ENCODE measurements around the gene IL11RA.
A peak's percentile ranks its signal among the peaks of the same experiment; 100 is the strongest.

The IL11RA gene

DNA sequence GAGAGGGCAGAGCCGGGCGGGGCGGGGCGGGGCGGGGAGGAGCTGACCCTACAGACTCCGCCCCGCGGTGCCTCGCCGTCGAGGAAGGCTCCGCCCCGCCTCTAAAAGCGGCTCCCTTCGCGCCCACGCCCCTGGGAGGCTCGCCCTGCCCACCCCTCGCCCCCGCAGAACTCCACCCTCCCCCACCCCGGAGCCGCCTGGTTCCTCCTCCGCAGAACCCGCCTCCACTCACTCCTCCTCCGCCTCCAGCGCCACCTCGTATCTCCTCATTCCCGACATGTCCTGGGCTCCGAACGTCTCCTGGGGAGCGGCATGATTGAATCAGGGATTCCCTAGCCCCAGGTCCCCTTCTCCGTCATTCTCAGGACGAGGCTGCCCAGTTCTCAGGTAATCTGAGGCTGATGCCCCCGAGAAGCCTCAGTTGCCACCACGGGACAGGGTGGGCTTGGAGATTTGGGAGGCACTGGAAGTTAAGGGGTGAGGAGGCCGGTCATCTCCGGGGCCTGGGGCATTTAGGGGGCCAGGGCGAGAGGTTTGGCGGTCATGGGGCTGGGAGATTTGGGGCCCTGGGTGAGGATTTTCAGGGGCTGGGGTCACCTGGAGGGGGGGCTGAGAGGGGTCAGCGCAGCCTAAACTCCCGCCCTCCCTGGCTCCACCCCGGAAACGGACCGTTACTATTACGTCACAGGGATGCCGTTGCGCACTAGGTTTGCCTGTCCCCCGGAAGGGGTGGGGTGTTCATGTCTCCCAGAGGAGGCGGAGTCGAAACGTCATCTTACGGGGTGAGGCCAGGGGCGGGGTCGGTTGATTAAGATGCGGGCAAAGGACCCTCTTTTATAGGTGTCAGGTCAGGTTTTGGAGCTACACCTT is 13.6 kb downstream of the IL11RA start:
- DNase-seq (ENCODE audit: extremely low spot score): peak; percentile 94
- TF ChIP-seq, protein P1, sequence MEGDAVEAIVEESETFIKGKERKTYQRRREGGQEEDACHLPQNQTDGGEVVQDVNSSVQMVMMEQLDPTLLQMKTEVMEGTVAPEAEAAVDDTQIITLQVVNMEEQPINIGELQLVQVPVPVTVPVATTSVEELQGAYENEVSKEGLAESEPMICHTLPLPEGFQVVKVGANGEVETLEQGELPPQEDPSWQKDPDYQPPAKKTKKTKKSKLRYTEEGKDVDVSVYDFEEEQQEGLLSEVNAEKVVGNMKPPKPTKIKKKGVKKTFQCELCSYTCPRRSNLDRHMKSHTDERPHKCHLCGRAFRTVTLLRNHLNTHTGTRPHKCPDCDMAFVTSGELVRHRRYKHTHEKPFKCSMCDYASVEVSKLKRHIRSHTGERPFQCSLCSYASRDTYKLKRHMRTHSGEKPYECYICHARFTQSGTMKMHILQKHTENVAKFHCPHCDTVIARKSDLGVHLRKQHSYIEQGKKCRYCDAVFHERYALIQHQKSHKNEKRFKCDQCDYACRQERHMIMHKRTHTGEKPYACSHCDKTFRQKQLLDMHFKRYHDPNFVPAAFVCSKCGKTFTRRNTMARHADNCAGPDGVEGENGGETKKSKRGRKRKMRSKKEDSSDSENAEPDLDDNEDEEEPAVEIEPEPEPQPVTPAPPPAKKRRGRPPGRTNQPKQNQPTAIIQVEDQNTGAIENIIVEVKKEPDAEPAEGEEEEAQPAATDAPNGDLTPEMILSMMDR (IDR thresholded peaks at IDR 0.05; ENCODE audit: control extremely low read depth, extremely low read depth, low read depth, missing control alignments): no peak
- ChIA-PET POLR2A (interaction anchor here (0.9 kb wide), 1 partner anchor 28 kb away, joined by 4 read pairs; the partner anchor contains the start of gene SIGMAR1), CTCF (interaction anchor here (1.0 to 8.5 kb wide), 12 partner anchors 13 to 62 kb away, joined by 3 to 84 read pairs (median 4); partner anchors contain the start of genes DCTN3, GALT, RPP25L and SIGMAR1)

DNA sequence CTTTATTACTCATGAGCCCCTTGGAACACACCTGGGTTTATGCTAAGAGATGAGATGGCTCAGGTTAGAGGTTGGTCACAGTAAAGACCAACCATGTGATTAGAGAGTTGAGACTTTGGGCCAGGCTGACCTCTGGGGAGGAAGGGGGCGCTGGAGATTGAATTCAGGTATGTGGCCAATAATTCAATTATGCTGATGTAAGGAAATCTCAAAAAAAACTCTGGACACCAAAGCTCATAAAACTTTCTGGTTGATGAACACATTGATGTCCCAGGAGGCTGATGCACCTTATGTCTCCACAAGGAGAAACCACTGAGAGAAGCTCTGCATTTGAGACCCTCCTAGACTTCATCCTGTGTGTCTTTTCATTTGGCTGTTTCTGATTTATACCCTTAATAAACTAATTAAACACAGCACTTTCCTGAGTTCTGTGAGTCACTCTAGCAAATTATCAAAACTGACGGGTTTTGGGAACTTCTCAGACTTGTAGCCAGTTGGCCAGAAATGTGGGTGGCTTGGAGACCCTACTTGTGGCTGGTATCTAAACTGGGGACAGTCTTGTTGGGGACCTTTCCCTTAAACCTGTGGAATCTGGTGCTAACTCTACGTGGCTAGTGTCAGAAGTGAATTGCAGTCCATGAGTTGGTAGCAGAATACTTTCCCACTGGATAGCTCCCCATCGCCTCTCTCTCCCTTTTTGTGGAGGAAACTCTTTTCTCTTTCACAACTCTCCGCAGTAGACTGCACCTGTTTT is 18.0 kb downstream of the IL11RA start:
- TF ChIP-seq, protein P1 (IDR thresholded peaks at IDR 0.05; ENCODE audit: control extremely low read depth, extremely low read depth, low read depth, missing control alignments): no peak
- POLR2A ChIA-PET: no interaction called here
- CTCF ChIA-PET: interaction anchor here (0.7 to 2.3 kb wide), 4 partner anchors 8 to 50 kb away, joined by 3 to 6 read pairs (median 4); partner anchors contain the start of genes DCTN3 and GALT
- DNase-seq (ENCODE audit: extremely low spot score): no peak

DNA sequence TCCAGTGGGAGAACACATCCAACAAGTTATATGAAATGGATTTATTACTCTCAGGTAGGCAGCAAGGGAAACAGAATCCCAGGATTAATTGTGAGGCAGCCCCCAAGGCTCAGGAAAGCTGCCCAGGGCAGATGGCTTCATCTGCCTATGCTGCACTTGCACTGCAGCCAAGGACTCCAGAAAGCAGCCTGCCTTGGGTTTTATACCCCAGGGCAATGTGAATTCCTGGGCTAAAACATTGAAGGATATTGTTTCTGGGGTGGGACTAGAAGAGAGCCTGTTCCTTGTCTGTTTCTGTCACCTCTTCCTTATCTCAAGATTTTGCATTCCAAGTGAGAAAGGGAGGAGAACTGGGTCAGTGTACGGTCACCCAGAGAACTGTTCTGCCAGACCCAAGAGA is 19.3 kb downstream of the IL11RA start:
- no peak for DNase-seq (ENCODE audit: extremely low spot score)
- ChIA-PET POLR2A (no interaction called here), CTCF (interaction anchor here (1.5 to 2.3 kb wide), 2 partner anchors 25 to 31 kb away, joined by 4 to 6 read pairs; partner anchors contain the start of gene GALT)
- TF ChIP-seq, protein P1 (IDR thresholded peaks at IDR 0.05; ENCODE audit: control extremely low read depth, extremely low read depth, low read depth, missing control alignments): no peak

DNA sequence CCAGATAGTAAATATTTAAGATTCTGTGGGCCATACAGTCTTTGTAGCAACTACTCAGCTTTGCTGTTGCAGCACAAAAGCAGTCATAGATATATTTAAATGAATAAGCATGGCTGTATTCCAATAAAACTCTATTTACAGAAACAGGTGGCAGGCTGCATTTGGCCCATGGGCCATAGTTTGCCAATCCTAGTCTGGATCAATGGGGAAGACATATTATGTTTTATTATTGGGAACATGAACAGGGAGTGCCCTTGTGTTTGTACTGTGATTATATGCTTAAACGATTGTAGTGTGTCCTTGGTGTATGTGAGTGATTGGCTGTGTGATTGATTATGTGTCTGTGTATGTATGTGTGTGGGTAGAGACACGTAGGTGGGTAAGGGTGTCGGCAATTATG is 22.5 kb downstream of the IL11RA start:
- DNase-seq (ENCODE audit: extremely low spot score): no peak
- ChIA-PET CTCF (interaction anchor here (1.0 to 3.8 kb wide), 7 partner anchors 11 to 195 kb away, joined by 3 to 49 read pairs (median 7); no protein-coding TSS in a partner anchor), POLR2A (no interaction called here)
- TF ChIP-seq, protein P1 (IDR thresholded peaks at IDR 0.05; ENCODE audit: control extremely low read depth, extremely low read depth, low read depth, missing control alignments): no peak

DNA sequence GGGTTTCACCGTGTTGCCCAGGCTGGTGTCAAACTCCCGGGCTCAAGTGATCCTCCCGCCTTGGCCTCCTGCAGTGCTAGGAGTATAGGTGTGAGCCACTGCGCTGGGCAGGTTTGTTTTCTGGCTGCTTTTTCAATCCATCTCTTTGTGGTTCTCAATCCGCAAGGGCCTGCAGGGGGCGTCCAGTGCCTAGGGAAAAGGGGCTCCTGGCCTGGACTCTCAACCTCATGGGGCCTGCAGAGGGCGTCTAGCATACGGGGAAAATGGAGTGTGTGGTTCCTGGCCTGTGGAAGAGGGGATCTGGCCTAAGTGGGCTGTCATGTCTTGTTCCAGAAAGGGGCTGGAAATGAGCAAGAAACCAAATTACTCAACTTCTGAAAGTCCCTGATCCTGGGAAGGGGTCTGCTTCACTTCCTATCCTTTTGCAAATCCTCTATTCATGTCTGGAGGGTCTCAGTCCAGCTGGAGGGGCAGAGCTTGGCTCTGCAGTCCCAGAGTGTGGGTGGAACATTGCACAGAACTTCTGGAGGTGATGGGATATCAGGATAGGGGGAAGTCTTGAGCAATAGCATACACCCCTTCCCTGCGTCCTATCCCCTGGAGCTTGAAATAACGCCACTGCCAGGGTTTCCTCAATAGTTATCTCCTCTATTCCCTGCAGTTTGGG is 23.2 kb downstream of the IL11RA start:
- CTCF ChIA-PET: interaction anchor here (0.6 to 3.8 kb wide), 14 partner anchors 8 to 309 kb away, joined by 3 to 49 read pairs (median 4); no protein-coding TSS in a partner anchor
- POLR2A ChIA-PET: no interaction called here
- peak; percentile 72 for DNase-seq (ENCODE audit: extremely low spot score)
- TF ChIP-seq, protein P1 (IDR thresholded peaks at IDR 0.05; ENCODE audit: control extremely low read depth, extremely low read depth, low read depth, missing control alignments): peak; percentile 91

DNA sequence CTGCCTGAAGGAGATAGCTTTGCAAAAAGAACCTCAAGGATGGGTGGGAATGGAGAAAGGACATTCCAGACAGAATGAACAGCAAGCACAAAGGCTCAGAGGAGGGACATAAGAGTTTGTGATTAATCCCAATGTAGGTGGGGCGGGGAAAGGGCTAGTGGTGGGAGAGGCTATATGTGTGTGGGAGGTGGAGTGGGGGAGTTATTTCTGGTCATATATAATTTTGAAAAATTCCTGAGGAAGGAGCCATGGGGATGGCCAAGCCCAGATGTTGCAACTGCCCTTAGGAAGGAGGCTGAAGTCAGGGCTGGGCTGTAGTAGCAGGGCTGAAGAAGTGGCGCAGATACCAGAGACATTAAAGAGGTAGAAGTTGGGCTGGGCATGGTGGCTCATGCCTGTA is 23.9 kb downstream of the IL11RA start:
- ChIA-PET CTCF (interaction anchor here (0.6 to 3.8 kb wide), 11 partner anchors 8 to 308 kb away, joined by 3 to 49 read pairs (median 4); no protein-coding TSS in a partner anchor), POLR2A (no interaction called here)
- no peak for DNase-seq (ENCODE audit: extremely low spot score)
- TF ChIP-seq, protein P1 (IDR thresholded peaks at IDR 0.05; ENCODE audit: control extremely low read depth, extremely low read depth, low read depth, missing control alignments): no peak
